Measurements from ENCODE around the gene PRADC1.
"Not testable (repeated sequence)": the region's sequence is repeated elsewhere in the genome, so short reads cannot be mapped to it uniquely, and the experiment has no call there.

PRADC1 gene

GRCh38 chr2:73205611-73206010 is 27.4 kb downstream of the PRADC1 start:
- in situ Hi-C loops (cut with MboI; ENCODE audit: low sequenced_read_pairs): no loop called here

- in situ Hi-C loops (cut with MboI; ENCODE audit: low sequenced_read_pairs): no loop called here
Observed at GRCh38 chr2:73203055-73203681, 29.9 kb downstream of the PRADC1 start.

GRCh38 chr2:73202156-73203054 is 30.6 kb downstream of the PRADC1 start, which contains the start of gene NOTO:
TSS of gene NOTO (plus strand) at chr2:73202574. CDS start at chr2:73202667, 93 bp downstream.
- in situ Hi-C loops (cut with MboI; ENCODE audit: low sequenced_read_pairs): no loop called here

- in situ Hi-C loops (cut with MboI; ENCODE audit: low sequenced_read_pairs): not testable (repeated sequence)
Observed at GRCh38 chr2:73200281-73200680, 32.8 kb downstream of the PRADC1 start.

- in situ Hi-C loops (cut with MboI; ENCODE audit: low sequenced_read_pairs): no loop called here
Observed at GRCh38 chr2:73197579-73197978, 35.5 kb downstream of the PRADC1 start.

- in situ Hi-C loops (cut with MboI; ENCODE audit: low sequenced_read_pairs): no loop called here
Observed at GRCh38 chr2:73187549-73187948, 45.5 kb downstream of the PRADC1 start.

GRCh38 chr2:73185965-73186364 is 47.1 kb downstream of the PRADC1 start:
- in situ Hi-C loops (cut with MboI; ENCODE audit: low sequenced_read_pairs): no loop called here

Measured in hTERT RPE-1 (cell line).